Esophagus squamous epithelium (tissue), 4 donors: ENCODE measurements around the gene RHBDD1.

Experiments
- CTCF ChIP-seq, 6 experiments: fragments of 450-650 bp in 4 of 6; fragments of 200-600 bp in 2 of 6; sonication (generic) in 2 of 6; IDR thresholded peaks; one replicate each; pipeline ENCODE4 v1.5.1; 2016 to 2019; ENCODE audit warnings: antibody characterized with exemption in 6 of 6, mild to moderate bottlenecking in 4 of 6, moderate library complexity in 4 of 6
- POLR2A ChIP-seq, 4 donors: fragments of 450-650 bp; IDR thresholded peaks; one replicate each; pipeline ENCODE4 v1.6.1; 2017; ENCODE audit warnings: antibody characterized with exemption in 4 of 4, mild to moderate bottlenecking in 4 of 4, moderate library complexity in 3 of 4

GRCh38 chr2:226799976-226800940 is 35.6 kb upstream of the RHBDD1 start:
- TF ChIP-seq CTCF (IDR thresholded peaks at IDR 0.05) (peak in 2 of 6 experiments; percentile 62 to 67), POLR2A (IDR thresholded peaks at IDR 0.05) (no peak)
